GM12891 (cell line): Measurements from ENCODE around the gene CARD11.

ENCODE experiments used
- PAX5 ChIP-seq: IDR thresholded peaks from 2 replicates; pipeline ENCODE4 v1.6.1; 2011; ENCODE audit warnings: low read length, moderate library complexity, mild to moderate bottlenecking; ENCODE audit not compliant: insufficient read depth, severe bottlenecking
- POLR2A ChIP-seq: IDR thresholded peaks from 2 replicates; pipeline ENCODE4 v1.6.1; 2011; ENCODE audit warnings: low read depth, low read length, control low read depth
- POLR2AphosphoS5 ChIP-seq: IDR thresholded peaks from 2 replicates; pipeline ENCODE4 v1.6.1; 2011; ENCODE audit warnings: low read depth, low read length, control low read depth
- SPI1 ChIP-seq: IDR thresholded peaks from 2 replicates; pipeline ENCODE4 v1.6.1; 2011; ENCODE audit warnings: low read depth, low read length, control low read depth
- TAF1 ChIP-seq: IDR thresholded peaks from 2 replicates; pipeline ENCODE4 v1.6.1; 2011; ENCODE audit warnings: low read depth, low read length, control low read depth

GRCh38 chr7:2883101-2883500, 160.6 kb downstream of the CARD11 start:
- TF ChIP-seq POLR2A (no peak), SPI1 (no peak), TAF1 (no peak), POLR2AphosphoS5 (no peak), PAX5 (no peak)
